CD4-positive, alpha-beta T cell (primary cell): ENCODE results near the gene STEAP2. TPM values are rescaled to one million over a fixed set of nuclear protein-coding genes. Genes with fewer than 3 reads are reported as not detected.

ENCODE experiments used
- ATAC-seq: fragments of 200-7000 bp; cut with Tn5 transposase; one replicate; pipeline ENCODE4 v1.10.0; 2022; ENCODE audit warnings: mild to moderate bottlenecking; ENCODE audit not compliant: poor library complexity
- CTCF ChIA-PET: fragments of 350-600 bp; sonication (Branson Sonifier 250); formaldehyde crosslinking; loops from one replicate; lab custom pipeline; 2021; ENCODE audit warnings: antibody characterized with exemption, inconsistent platforms; lab: Charles Lee
- POLR2A ChIA-PET: fragments of 350-600 bp; sonication (Branson Sonifier 250); formaldehyde crosslinking; loops from one replicate; lab custom pipeline; 2021; ENCODE audit warnings: antibody characterized with exemption, inconsistent platforms; lab: Charles Lee
- DNase-seq, 14 experiments: peaks; one replicate each; pipeline ENCODE4 v3.0.0-alpha.2; 2013 to 2020; ENCODE audit warnings: mixed read lengths in 2 of 14
- H3K27ac ChIP-seq, 2 donors: one replicate each; pipeline versions ENCODE4 v1.5.1 to v1.7.0; 2013; ENCODE audit warnings: low read length in 2 of 2, low read depth in 1 of 2, mild to moderate bottlenecking in 1 of 2
- H3K27me3 ChIP-seq, 2 experiments: 1 replicate in 1 of 2; 2 replicates in 1 of 2; pipeline versions ENCODE4 v1.6.1 to v1.7.0; 2013; ENCODE audit warnings: low read length in 2 of 2, control low read depth in 1 of 2, mild to moderate bottlenecking in 1 of 2, moderate library complexity in 1 of 2; ENCODE audit not compliant: insufficient read depth in 2 of 2, control insufficient read depth in 1 of 2
- H3K36me3 ChIP-seq: one replicate; pipeline ENCODE4 v1.6.1; 2013; ENCODE audit warnings: low read length, control low read depth; ENCODE audit not compliant: insufficient read depth
- H3K4me1 ChIP-seq: one replicate; pipeline ENCODE4 v1.6.1; 2013; ENCODE audit warnings: low read length, control low read depth; ENCODE audit not compliant: insufficient read depth
- H3K4me3 ChIP-seq: one replicate; pipeline ENCODE4 v1.5.1; 2013; ENCODE audit warnings: mild to moderate bottlenecking, low read length, moderate library complexity
- H3K9me3 ChIP-seq, 2 experiments: 1 replicate in 1 of 2; 2 replicates in 1 of 2; pipeline versions ENCODE4 v1.6.1 to v1.7.0; 2013; ENCODE audit warnings: low read length in 2 of 2, mild to moderate bottlenecking in 2 of 2, control low read depth in 1 of 2, moderate library complexity in 1 of 2; ENCODE audit not compliant: control insufficient read depth in 1 of 2, insufficient read depth in 1 of 2
- H3K27ac Mint-ChIP-seq: one replicate; pipeline ENCODE4 v1.8.0; 2020; ENCODE audit warnings: mixed read lengths
- H3K27me3 Mint-ChIP-seq: one replicate; pipeline ENCODE4 v1.8.0; 2021; ENCODE audit warnings: mixed read lengths
- H3K36me3 Mint-ChIP-seq: one replicate; pipeline ENCODE4 v1.8.0; 2021; ENCODE audit warnings: low read depth, mixed read lengths
- H3K4me1 Mint-ChIP-seq: one replicate; pipeline ENCODE4 v1.8.0; 2021; ENCODE audit warnings: low read depth, mixed read lengths
- H3K4me3 Mint-ChIP-seq: one replicate; pipeline ENCODE4 v1.8.0; 2020; ENCODE audit warnings: mild to moderate bottlenecking, mixed read lengths
- H3K9me3 Mint-ChIP-seq: one replicate; pipeline ENCODE4 v1.8.0; 2020; ENCODE audit warnings: mixed read lengths
- intact Hi-C, 2 experiments: fragments of 100-400 bp; cut with DNase I in 1 of 2; cut with micrococcal nuclease in 1 of 2; formaldehyde crosslinking; loops; one replicate each; pipeline versions ENCODE4 v1.15.1 to v1.9.0; 2023 to 2025; cut with DNase I, micrococcal nuclease
- total RNA-seq, 174 experiments: library from RNA in 2 of 174; stranded (reverse) in 2 of 174; gene quantifications; one replicate each; pipeline ENCODE4 v1.2.3 and lab custom pipeline; 2021 to 2026
- TF ChIP-seq, protein P1 (sequence below): fragments of 200-600 bp; IDR thresholded peaks from one replicate; pipeline ENCODE4 v1.8.0; 2022; ENCODE audit warnings: antibody characterized with exemption, mild to moderate bottlenecking

STEAP2 gene
- total RNA-seq, 2 experiments from 2014 or later = not detected

DNA sequence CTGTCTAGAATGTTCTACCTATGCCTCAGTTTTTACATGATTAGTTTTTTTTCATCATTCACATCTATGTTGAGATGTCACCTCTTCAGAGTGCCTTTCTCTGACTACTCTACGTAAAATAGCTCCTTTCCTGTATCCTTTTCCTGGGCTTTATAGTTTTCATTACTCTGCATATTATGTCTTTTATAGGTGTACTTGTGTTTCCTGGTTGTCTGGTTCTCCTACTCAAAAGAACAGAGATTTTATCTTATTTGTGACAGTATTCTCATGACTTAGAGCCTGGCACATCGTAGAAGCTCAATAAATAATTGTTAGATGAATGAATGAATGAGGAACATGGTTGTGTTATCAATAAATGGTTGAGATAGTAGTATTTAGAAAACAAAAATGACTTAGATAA lies 39.4 kb upstream of the STEAP2 start:
- Mint-ChIP-seq H3K27me3 (peaks cover 35% of the 10 kb centered on the region), H3K4me1 (no peaks in the 10 kb centered on the region), H3K36me3 (no peaks in the 10 kb centered on the region), H3K27ac (no peak overlapping the region), H3K9me3 (no peaks in the 10 kb centered on the region), H3K4me3 (no peak overlapping the region)
- CTCF ChIA-PET = interaction anchor here (0.5 kb wide), 1 partner anchor 1004 kb away, joined by 3 read pairs; no protein-coding TSS in a partner anchor
- intact Hi-C loops = no loop called here
- Histone ChIP-seq H3K4me1 (no peaks in the 10 kb centered on the region), H3K9me3 (peaks cover 7 to 16% of the 10 kb centered on the region in 2 experiments), H3K27ac (no peak overlapping the region), H3K4me3 (no peak overlapping the region), H3K27me3 (peaks cover 0 to 7% of the 10 kb centered on the region in 2 experiments), H3K36me3 (no peaks in the 10 kb centered on the region)
- TF ChIP-seq, protein P1, sequence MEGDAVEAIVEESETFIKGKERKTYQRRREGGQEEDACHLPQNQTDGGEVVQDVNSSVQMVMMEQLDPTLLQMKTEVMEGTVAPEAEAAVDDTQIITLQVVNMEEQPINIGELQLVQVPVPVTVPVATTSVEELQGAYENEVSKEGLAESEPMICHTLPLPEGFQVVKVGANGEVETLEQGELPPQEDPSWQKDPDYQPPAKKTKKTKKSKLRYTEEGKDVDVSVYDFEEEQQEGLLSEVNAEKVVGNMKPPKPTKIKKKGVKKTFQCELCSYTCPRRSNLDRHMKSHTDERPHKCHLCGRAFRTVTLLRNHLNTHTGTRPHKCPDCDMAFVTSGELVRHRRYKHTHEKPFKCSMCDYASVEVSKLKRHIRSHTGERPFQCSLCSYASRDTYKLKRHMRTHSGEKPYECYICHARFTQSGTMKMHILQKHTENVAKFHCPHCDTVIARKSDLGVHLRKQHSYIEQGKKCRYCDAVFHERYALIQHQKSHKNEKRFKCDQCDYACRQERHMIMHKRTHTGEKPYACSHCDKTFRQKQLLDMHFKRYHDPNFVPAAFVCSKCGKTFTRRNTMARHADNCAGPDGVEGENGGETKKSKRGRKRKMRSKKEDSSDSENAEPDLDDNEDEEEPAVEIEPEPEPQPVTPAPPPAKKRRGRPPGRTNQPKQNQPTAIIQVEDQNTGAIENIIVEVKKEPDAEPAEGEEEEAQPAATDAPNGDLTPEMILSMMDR = no peak
- POLR2A ChIA-PET = no interaction called here
- ATAC-seq (no peak), DNase-seq (no peak)

DNA sequence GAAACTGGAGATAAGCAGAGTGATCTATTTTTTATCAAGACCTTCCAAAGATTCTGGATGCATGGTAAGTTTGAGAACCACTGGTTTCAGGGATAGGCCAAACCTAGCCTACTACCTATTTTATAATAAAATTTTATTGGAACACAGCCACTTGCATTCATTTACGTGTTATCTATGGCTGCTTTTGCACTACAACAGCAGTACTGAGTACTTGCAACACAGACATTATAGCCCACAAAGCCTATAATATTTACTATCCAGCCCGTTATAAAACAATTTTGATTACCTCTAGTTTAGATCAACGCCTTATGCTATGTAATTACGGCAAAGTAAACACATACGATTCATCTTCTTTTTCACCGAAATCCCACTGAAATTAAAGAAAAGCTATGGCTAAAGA lies 38.9 kb upstream of the STEAP2 start:
- Mint-ChIP-seq H3K4me3 (no peak overlapping the region), H3K27ac (no peak overlapping the region), H3K27me3 (peaks cover 34% of the 10 kb centered on the region), H3K4me1 (no peaks in the 10 kb centered on the region), H3K36me3 (no peaks in the 10 kb centered on the region), H3K9me3 (no peaks in the 10 kb centered on the region)
- Histone ChIP-seq H3K4me1 (no peaks in the 10 kb centered on the region), H3K9me3 (peaks cover 7 to 16% of the 10 kb centered on the region in 2 experiments), H3K36me3 (no peaks in the 10 kb centered on the region), H3K27ac (no peak overlapping the region), H3K4me3 (no peak overlapping the region), H3K27me3 (peaks cover 0 to 7% of the 10 kb centered on the region in 2 experiments)
- TF ChIP-seq, protein P1 = no peak
- ChIA-PET POLR2A (no interaction called here), CTCF (no interaction called here)
- ATAC-seq = no peak
- intact Hi-C loops = no loop called here
- no peak for DNase-seq

DNA sequence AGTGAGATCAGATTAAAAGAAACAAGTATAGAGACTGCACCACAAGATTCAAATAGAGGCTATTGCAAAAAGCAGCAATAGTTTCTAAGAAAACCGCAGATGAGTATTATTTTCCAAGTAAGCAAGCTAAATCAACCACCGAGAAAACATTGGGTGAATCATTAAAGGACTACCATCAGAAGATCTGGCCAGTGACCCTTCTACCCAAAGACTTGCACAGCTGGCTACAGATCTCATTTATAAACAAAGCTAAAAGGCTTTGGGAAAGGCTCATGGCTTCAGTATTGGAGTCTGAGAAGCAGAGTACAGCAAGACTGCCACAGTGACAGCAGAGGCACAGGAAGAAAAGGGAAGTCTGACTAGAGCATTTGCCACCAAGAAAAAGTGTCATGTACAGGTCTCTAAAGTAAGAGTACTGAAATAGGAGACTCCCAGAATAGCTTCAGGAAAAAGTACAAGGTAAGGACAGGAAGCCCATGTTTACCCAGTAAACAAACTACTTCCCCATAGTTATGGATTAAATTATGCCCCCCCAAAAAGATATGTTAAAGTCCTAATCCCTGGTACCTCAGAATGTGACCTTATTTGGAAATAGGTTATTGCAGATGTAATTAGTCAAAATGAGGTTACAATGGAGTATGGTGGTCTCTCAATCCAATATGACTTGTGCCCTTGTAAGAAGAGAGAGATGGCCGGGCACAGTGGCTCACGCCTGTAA lies 38.3 kb upstream of the STEAP2 start:
- Mint-ChIP-seq H3K4me3 (no peak overlapping the region), H3K4me1 (no peaks in the 10 kb centered on the region), H3K9me3 (no peaks in the 10 kb centered on the region), H3K27me3 (peaks cover 34% of the 10 kb centered on the region), H3K27ac (no peak overlapping the region), H3K36me3 (no peaks in the 10 kb centered on the region)
- H3K4me3 ChIP-seq = no peak overlapping the region
- no peak overlapping the region for H3K27ac ChIP-seq
- H3K9me3 ChIP-seq = peaks cover 7 to 16% of the 10 kb centered on the region in 2 experiments
- no peak for ATAC-seq
- H3K4me1 ChIP-seq = no peaks in the 10 kb centered on the region
- peaks cover 0 to 7% of the 10 kb centered on the region in 2 experiments for H3K27me3 ChIP-seq
- intact Hi-C loops = no loop called here
- POLR2A ChIA-PET = no interaction called here
- DNase-seq = no peak
- TF ChIP-seq, protein P1 = no peak
- no peaks in the 10 kb centered on the region for H3K36me3 ChIP-seq
- CTCF ChIA-PET = no interaction called here
